Activated T-cell treated with anti-CD3 and anti-CD28 coated beads for 48 hours (primary cell): ENCODE measurements around the gene MOSMO.
"Not testable (repeated sequence)": the region's sequence is repeated elsewhere in the genome, so short reads cannot be mapped to it uniquely, and the experiment has no call there.

Experiments
- DNase-seq: peaks from one replicate; pipeline ENCODE4 v3.0.0-alpha.2; 2020; ENCODE audit warnings: low read depth

MOSMO gene

DNA sequence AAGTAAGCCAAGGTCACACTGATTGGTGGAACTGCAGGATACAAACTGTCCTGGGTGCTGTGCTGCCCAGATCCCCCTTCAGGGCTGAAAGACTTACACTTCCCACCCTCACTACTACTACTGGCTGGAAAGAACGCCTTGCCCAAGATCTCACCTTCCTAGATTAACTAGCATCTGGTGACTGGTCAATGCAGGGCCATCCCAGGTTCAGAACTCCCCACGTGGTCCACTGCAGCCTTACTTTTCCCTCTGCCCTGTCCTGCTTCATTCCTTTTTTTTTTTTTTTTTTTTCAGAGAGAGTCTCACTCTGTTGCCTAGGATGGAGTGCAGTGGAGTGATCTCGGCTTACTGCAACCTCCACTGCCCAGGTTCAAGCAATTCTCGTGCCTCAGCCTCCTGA lies 4.7 kb upstream of the MOSMO start:
- DNase-seq = no peak

DNA sequence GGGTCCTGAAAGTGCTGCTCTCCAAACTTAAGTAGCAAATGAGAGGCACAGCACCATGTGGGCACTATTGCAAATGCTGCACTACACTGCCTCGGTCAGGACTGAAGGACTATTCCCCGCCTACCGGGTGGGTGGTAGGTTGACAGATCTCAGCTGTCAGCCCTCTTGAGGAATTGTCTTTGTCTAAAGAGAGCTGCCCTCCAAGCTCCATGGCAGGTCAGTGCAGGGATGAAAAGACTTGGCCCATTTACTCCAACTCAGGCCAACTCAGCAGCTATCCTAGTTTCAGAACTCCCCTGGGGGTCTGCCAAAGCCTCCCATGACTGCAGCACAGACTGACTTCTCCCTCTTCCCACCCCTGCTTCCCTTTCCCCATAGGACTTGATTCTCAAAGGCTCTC lies 3.6 kb upstream of the MOSMO start:
- no peak for DNase-seq

DNA sequence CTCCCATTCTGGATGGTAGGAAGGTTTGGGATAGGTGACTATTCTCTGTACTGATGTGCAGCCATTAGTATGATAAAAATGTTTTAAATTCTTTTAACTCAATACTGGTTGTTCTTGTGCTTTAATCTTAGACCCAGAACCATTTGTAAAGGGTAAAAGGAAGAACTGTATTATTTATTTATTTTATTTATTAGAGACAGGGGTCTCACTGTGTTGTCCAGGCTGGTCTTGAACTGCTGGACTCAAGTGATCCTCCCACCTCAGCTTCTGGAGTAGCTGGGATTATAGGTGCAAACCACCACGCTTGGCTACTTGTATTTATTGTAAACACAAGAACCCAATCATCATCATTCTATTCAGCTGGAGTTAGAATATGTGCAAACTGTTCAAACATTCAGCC lies 2.2 kb upstream of the MOSMO start:
- no peak for DNase-seq

DNA sequence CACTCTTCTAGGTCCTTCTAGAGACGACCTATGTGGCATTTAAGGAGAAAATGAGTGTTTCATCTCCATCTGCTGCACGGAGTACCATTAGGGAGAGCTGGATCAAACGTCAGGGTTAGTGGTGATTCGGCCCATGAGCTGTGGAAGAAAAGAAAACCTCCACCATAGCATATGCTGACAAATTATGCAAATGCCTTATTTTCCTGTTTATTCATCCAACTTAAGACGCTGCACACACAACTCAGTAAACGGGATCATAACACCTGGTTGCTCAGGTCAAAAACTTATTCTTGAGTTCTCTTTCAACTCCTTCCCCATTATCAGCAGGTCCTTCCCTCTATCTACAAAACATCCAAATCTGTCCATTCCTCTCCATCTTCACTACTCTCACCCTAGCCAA lies 1.3 kb upstream of the MOSMO start:
- DNase-seq = no peak

DNA sequence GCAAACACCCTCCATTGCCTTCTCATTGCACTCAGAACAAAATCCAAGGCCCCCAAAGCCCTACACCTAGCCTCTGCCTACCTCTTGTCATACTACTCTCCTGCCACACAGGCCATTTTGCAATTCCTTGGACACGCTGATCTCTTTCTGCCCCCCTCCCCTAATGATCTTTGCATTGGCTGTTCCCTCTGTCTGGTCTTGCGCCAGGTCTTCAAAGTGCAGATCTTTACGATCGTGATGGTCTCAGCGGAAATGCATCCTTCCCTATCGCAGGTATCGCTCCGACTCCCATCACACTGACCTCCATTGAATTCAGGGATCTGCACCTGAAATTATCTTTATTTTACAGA lies 777 bp upstream of the MOSMO start:
- no peak for DNase-seq

DNA sequence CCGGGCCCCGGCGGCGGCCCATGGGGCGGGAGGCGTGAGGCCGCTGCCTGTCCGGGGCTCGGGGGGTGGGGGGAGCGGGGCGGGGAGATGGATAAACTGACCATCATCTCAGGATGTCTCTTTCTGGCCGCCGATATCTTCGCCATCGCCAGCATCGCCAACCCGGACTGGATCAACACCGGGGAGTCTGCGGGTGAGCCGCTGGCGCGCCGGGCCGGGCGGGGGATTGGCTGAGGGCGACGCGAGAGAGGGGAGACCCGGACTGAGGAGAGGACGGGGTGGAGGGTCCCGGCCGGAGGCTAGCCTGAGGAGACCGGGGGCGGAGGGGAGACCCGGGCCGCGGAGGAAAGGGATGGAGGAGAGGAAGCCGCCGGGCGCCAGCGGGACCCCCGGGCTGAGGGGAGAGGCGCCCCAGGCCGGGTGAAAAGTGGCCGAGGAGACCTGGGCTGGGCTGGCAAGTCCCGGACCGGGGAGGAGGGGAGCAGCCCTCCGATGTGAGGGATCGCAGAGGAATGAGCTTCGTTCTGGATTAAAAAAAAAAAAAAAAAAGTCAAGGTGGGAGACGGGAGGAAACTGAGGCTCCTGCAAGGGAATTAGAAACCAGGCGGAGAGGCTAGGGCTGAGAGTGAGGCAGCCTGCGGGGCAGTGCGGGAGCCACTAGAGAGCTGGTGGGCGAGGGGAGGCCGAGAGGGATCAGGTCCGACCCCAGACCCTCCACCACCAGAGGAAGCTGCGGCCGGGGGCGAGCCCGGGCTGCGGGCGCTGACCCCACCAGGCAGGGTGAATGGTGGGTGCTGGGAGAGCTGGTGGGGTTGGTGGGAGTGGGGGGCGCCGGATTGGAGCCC lies 526 bp downstream of the MOSMO start:
- peak; percentile 18 for DNase-seq

DNA sequence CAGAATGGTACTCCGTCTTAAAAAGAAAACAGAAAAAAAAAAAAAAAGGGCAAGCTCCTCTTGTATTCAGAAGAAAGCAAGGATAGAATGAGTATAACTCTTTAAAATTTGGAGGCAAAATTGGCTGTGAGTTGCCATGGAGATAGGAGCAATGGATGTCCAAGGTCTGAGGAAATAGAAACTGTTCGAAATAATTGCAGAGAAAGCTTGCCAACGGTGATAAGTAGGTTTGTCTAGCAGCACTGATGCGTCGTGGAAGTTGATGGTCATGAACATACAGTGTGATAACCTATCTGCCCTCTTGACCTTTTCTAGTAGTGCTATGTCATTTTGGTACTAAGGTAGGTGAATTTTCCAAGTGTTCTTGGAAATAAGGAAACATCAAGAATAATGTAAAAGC lies 3.0 kb downstream of the MOSMO start:
- DNase-seq = no peak

DNA sequence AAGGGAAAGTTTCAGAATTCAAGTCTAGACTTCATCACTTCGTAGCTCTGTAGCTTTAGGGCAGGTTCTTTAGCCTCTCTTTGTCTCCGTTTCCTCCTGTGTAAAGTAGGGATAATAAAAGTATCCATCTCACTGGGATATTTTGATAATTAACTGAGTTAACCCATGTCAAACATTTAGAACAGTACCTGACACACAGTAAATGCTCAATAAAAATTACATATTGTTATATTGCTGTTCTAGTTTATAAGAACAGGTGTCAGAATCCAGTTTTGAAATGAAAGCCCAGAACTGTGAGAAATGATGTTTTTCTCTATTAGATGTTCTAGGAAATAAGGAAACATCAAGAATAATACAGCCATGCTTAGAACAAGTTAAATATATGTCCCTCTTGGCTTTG lies 4.3 kb downstream of the MOSMO start:
- DNase-seq = no peak

DNA sequence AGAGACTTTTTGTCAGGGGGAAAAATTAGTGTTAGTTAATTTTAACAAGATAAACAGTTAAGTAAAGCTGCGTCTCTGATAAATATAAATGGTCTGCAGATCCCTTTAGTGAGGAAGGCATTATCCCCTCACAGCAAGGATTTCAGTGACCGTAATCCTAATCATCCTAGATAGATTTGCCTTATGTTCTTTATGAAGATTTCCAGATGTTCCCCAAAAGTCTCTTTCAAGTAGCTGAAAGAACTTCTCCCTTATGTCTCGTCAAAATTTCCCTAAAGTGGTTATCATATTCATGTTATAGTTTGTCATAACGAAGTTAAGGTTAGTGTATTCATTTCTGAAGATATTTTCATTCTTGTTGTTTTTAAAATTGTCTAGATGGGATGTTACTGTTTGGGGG lies 5.6 kb downstream of the MOSMO start:
- DNase-seq = no peak

DNA sequence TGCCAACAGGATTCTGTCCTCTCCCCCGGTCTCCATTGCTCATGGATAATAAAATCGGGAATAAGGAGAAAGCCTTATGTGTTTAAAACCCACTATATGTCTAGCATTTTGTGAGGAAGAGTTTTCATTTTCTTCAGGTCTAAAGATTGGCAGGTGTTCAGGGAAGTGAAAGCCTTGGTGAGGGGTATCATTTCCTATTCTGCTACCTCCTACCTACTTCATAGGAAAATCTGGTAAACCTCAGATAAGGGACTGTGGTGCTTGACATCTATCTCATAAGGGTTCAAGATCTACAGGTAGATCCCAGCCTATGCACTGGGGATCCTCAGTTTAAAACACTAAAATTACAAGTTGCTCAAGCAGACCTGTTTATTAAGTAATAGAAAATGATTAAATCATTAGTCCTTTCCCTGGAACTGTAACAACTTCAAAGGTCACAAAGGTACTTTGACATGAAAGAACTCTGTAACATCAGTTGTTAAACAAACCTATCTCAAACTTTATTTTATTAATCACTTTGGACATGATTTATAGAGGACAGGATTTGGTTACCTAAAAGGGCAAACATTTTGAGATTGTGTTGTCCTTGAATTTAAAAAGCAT lies 6.5 kb downstream of the MOSMO start:
- DNase-seq = no peak

DNA sequence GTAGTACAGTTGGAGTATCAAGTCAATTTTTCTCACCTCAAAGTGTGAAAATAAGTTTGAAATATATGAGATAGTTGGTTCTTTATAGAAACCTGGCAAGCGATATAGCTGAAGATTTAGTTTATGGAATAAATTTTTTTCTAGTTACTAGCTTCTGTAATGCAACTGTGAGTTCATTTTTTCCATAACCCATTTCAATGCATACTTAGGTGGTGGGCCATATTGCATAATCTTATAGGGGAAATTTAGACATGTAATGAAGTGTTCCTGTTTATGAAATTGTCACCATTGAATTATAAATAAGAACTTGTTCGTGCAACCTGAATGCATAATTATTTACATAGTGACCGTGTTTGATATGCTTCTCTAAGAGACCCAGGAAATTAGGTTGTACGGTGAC lies 9.0 kb downstream of the MOSMO start:
- no peak for DNase-seq

DNA sequence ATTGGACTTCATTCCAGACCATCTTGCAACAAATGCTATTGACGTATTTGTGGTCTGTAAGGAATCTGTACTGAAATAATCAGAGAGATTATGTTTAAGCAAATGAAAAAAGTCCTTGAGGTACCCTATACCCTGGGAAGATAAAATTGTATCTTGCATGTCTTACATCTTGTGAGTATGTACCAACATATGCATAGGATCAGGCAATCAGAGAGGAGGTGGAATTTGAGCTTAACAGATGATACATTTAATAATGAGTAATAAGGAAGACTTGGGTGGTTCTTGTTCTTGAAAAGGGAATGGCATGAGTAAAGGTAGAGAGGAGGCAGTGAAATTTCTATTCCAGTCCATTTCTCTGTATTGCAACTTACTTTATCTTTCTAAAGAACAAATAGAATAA lies 10.6 kb downstream of the MOSMO start:
- DNase-seq = no peak

DNA sequence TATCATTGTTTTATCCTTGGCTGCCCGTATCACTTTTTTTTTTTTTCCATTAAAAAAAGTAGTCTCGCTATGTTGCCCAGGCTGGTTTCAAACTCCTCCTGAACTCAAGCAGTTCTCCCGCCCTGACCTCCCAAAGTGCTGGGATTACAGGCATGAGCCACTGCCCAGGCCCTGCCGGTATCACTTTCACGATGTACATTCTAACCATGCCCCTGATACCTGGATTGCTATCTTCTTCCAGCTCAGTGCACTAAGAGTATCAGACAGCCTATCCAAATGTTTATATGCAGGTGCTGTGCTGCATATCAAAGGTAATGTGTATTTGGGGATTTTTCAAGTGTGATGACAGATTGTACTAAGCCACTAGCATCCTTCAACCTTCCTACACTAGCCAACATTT lies 14.2 kb downstream of the MOSMO start:
- DNase-seq = no peak

DNA sequence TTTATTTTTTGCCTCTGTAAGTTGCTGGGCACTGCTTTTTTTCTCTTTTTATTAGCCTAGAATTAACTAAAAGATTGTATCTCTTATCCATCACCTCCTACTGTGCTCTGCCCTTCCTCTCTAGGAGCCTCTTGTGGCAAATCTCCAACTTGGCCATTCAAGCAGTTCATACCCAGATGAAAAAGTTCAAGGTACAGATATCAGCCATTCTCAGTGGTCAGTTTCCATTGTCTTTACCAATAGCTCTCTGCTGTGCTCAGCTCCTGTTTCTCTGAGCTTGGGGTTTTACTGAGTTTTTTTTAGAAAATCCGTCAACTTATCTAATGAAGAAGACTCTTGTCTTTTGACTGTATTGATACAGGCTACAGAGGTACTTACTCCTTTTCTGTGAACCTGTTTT lies 15.6 kb downstream of the MOSMO start:
- DNase-seq = no peak

DNA sequence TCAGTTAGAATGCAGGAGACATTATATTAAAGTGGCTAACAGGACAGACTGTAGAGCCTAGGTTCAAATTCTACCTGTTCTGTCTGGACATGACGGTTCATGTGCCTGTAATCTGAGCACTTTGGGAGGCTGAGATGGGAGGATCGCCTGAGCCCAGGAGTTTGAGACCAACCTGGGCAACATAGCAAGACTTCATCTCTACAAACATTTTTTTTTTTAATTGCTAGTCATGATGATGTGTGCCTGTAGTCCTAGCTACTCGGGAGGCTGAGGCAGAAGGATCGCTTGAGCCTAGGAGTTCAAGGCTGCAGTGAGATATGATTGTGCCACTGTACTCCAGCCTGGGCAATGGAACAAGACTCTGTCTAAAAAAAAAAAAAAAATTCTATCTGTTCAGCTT lies 16.9 kb downstream of the MOSMO start:
- DNase-seq = not testable (repeated sequence)

DNA sequence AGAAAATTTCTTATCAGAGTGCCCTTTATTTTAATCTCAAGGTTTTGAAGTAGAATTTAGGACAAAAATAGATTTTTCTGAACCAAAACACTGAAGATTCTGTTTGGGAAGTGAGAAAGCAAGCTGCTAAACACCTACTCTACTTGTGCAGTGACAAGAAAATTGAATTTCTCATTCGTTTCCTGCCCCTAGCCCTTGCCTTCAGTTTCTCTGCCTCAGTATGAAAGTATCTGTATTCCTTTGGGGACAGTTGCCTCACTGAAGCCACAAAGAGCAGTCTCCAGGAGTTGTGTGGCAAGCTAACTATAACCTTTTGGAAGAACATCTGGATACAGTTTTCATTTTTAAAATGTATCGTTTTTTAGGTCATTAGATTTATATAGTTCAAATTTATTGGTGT lies 19.7 kb downstream of the MOSMO start:
- no peak for DNase-seq

DNA sequence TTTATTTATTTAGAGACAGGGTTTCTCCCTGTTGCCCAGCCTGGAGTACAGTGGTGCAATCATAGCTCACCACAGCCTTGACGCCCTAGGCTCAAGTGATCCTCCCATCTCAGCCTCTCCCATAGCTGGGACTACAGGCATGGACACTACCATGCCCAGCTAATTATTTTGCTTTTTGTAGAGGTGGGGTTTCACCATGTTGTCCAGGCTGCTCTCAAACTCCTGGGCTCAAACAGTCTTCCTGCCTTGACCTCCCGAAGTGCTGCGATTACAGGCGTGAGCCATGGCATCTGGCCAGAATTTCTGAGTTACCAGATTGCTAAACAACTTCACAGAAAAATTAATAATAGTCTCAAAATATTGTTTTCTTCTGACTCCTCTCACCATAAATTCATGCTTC lies 21.7 kb downstream of the MOSMO start:
- DNase-seq = no peak

DNA sequence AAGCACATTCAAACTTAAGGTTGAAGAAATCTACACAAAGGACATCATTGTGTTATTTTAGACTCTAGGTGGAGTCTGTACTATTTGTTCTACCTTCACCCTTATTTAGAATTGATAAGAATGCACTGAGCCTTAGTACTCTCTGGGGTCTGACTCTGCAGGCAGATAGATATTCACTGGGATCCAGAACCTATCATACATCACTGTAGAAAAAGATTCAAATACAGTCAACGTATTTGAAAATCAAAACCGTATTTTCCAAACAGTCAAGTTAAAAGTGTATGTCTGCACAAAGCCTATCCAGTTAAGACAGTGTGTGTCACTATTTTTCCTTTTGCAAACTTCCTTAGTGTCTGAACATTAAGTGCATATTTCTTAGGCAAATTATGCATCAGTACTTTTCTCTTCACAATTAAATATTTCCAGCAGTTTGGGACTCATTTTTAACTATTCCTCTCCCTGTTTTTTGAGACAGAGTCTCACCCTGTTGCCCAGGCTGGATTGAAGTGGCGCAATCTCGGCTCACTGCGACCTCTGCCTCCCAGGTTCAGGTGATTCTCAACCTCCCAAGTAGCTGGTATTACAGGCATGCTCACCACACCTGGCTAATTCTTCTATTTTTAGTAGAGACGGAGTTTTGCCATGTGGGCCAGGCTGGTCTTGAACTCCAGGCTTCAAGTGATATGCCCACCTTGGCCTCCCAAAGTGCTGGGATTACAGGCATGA lies 22.3 kb downstream of the MOSMO start:
- no peak for DNase-seq

DNA sequence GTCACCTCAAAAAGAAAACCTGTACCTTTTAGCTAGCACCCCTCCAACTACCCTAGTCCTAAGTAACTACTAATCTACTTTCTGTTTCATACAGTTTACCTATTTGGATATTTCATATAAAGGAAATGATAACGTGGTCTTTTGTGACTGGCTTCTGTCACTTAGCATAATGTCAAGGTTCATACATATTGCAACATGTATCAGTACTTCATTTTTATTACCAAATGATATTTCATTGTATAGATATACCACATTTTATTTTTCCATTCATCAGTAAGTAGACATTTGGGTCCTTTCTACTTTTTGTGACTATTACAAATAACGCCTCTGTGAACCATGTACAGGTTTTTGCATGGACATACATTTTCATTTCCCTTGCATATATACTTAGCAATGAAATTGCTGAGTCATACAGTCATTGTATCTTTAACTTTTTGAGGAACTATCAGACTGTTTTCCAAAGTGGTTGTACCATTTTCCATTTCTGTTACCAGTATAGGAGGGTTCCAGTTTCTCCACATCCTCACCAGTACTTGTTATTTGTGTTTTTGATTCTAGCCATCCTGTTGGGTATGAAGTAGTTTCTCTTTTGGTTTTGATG lies 23.7 kb downstream of the MOSMO start:
- no peak for DNase-seq

DNA sequence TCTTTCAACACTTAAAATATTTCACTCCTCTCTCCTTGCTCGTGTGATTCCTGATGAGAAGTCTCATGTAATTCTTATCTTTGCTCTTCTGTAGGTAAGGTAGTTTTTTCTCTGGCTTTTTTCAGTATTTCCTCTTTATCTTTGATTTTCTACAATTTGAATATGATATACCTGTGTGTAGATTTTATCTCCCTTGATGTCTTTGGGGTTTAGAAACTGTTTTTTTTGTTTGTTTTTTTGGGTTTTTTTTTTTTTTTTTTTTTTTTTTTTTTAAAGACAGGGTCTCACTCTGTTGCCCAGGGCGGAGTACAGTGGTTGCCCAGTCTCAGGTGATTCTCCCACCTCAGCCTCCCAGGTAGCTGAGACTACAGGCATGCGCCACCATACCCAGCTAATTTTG lies 26.6 kb downstream of the MOSMO start:
- DNase-seq = no peak

DNA sequence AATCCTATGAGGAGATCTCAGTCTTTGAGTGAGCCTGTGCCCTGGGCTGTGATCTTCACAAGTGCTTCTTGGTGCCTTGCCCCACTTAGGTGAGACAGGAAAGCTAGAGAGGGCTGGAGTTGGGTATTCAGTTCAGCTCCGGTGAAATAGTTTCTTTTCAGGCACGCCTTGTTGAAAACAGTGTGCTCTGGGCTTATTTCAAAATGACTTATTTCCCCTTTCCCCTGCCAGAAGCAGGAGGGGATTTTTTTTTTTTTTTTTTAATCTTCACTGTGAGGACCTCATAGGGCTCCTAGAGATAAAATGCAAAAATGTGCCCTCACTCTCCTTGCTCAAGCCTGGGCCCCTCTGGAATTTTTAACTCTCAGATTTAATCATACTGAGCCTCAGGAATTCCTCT lies 27.2 kb downstream of the MOSMO start:
- no peak for DNase-seq

DNA sequence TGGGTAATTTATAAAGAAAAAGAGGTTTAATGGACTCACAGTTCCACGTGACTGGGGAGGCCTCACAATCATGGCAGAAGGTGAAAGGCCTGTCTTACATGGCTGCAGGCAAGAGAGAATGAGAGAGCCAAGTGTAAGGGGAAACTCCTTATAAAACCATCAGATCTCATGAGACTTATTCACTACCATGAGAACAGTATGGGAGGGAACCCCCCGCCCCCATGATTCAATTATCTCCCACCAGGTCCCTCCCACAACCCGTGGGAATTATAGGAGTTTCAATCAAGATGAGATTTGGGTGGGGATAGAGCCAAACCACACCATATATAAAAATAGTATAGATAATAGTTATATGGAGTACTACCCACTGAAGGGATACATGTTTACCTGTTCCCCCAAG lies 36.0 kb downstream of the MOSMO start:
- not testable (repeated sequence) for DNase-seq

DNA sequence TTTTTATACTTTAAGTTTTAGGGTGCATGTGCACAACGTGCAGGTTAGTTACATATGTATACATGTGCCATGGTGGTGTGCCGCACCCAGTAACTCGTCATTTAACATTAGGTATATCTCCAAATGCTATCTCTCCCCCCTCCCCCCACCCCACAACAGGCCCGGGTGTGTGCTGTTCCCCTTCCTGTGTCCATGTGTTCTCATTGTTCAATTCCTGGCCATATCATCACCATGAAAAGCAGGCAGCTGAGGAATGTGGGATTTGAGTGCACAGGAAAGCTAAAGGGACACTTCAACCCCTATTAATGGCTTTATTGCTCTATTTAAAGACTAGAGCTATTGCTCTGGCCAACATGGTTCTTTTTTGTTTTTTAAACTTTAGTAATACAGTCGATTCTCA lies 38.0 kb downstream of the MOSMO start:
- not testable (repeated sequence) for DNase-seq
